Heart left ventricle (tissue), 16 donors: ENCODE results near the gene SLC26A1. TPM values are rescaled to one million over a fixed set of nuclear protein-coding genes. Genes with fewer than 3 reads are reported as not detected.
"Not testable (repeated sequence)": the region's sequence is repeated elsewhere in the genome, so short reads cannot be mapped to it uniquely, and the experiment has no call there.

Experiments used
- ATAC-seq, 4 donors: fragments of 200-7000 bp; cut with Tn5 transposase; one replicate each; pipeline ENCODE4 v1.9.1; 2020 to 2022; ENCODE audit warnings: moderate library complexity in 4 of 4, mild to moderate bottlenecking in 3 of 4, moderate number of reproducible peaks in 1 of 4
- DNase-seq, 5 donors: peaks; one replicate each; pipeline ENCODE4 v3.0.0-alpha.2; 2020
- H3K27ac ChIP-seq, 12 donors: fragments of 200-600 bp; sonication (generic) in 4 of 12; one replicate each; pipeline versions ENCODE4 v1.5.0 to v1.8.0; 2016 to 2022; ENCODE audit warnings: mild to moderate bottlenecking in 2 of 12
- H3K27me3 ChIP-seq, 9 donors: fragments of 200-600 bp; sonication (generic) in 2 of 9; one replicate each; pipeline versions ENCODE4 v1.5.1 to v1.8.0; 2016 to 2022; ENCODE audit warnings: mild to moderate bottlenecking in 3 of 9
- H3K36me3 ChIP-seq, 9 donors: fragments of 200-600 bp; sonication (generic) in 2 of 9; one replicate each; pipeline versions ENCODE4 v1.5.0 to v1.8.0; 2018 to 2022; ENCODE audit warnings: mild to moderate bottlenecking in 2 of 9
- H3K4me1 ChIP-seq, 12 donors: fragments of 200-600 bp; sonication (generic) in 4 of 12; one replicate each; pipeline versions ENCODE4 v1.5.0 to v1.8.0; 2016 to 2022; ENCODE audit warnings: mild to moderate bottlenecking in 3 of 12
- H3K4me3 ChIP-seq, 12 donors: fragments of 200-600 bp; sonication (generic) in 4 of 12; one replicate each; pipeline versions ENCODE4 v1.5.0 to v1.8.0; 2017 to 2022; ENCODE audit warnings: mild to moderate bottlenecking in 9 of 12, moderate library complexity in 4 of 12
- H3K9me3 ChIP-seq, 12 donors: fragments of 200-600 bp; sonication (generic) in 4 of 12; one replicate each; pipeline versions ENCODE4 v1.5.0 to v1.8.0; 2016 to 2022; ENCODE audit warnings: mild to moderate bottlenecking in 1 of 12
- POLR2A ChIP-seq, 2 donors: fragments of 450-650 bp; IDR thresholded peaks; one replicate each; pipeline ENCODE4 v1.6.1; 2017; ENCODE audit warnings: antibody characterized with exemption in 2 of 2, mild to moderate bottlenecking in 2 of 2, moderate library complexity in 2 of 2
- WGBS, 4 donors: extraction: QIAGEN DNeasy Blood & Tissue Kit in 2 of 4; methylation state at CpG; one replicate each; pipeline versions ENCODE4 v1.1.5 to v1.1.7; 2013 to 2018; 5-methylcytosine and 5-hydroxymethylcytosine counted together
- intact Hi-C, 10 donors: fragments of 100-400 bp; cut with DNase I; formaldehyde crosslinking; loops; one replicate each; pipeline versions ENCODE4 v1.11.1 to v1.14.2; 2022
- polyA plus RNA-seq, 2 donors: library from polyadenylated mRNA; stranded (reverse); fragments of 200-250 nt; gene quantifications; one replicate each; pipeline ENCODE4 v1.2.3, GENCODE V29; 2013
- total RNA-seq, 9 donors: library from RNA; depleted of rRNA in 2 of 9; stranded (reverse); fragments of >200 nt in 2 of 9; fragmentation: NEBNext Ultra II Directional in 3 of 9; extraction: Animal tissue kit (Norgen Biotek cat#: 25700) in 3 of 9; gene quantifications; one replicate each; pipeline versions ENCODE4 v1.1.0 to v1.2.4, GENCODE V29; 2016 to 2023
- TF ChIP-seq, protein P1 (sequence below), 12 donors: fragments of 200-600 bp; sonication (generic) in 4 of 12; IDR thresholded peaks; one replicate each; pipeline versions ENCODE4 v1.5.0 to v1.8.0; 2018 to 2022; ENCODE audit warnings: antibody characterized with exemption in 12 of 12, mild to moderate bottlenecking in 5 of 12
- donor health status: ischemic (EF 13 %, LVEDD 7.1; RV severe dilation, severe dysfunction).
- donor health status: healthy with polysubstance abuse.
- donor health status: DM: no; HTN: yes; CAD: no.
- donor health status: DM: no; HTN: no; CAD: no.
- donor health status: ischemic (EF 25% LVEDD 6.9; RV normal size, moderate dysfunction).
- donor health status: ischemic (EF 25% LVEDD 5.7; RV mildly dilated, moderate dysfunction).
- donor health status: healthy.
- donor health status: DM: yes; HTN: yes; CAD: no.
- donor health status: ischemic (EF 35%, LVEDD 5.7; RV mildly dilated, moderate dysfunction).
- donor health status: nonischemic (EF 11% LVEDD 7.7; RV severe dilation, severe dysfunction).
- donor health status: DM: yes; HTN: yes; CAD: no.
- donor health status: PGD.
- donor health status: ischemic (EF 29% LVEDD 5.4; RV normal size, mild dysfunction).
- donor health status: nonischemic (EF 23%, LVEDD 6.1; RV moderate dilation, normal function).

The SLC26A1 gene
- total and polyA plus RNA-seq, 11 donors = 0.03 to 0.27 (median 0.25) TPM; not detected in 5

GRCh38 chr4:946517-947471 lies 46.4 kb downstream of the SLC26A1 start:
- Histone ChIP-seq H3K27me3 (no peaks in the 10 kb centered on the region), H3K27ac (no peak overlapping the region), H3K4me3 (no peak overlapping the region), H3K36me3 (peaks cover 0 to 17% (median 7%) of the 10 kb centered on the region in 9 donors), H3K9me3 (no peaks in the 10 kb centered on the region), H3K4me1 (peaks cover 0 to 18% (median 0%) of the 10 kb centered on the region in 12 donors)
- TF ChIP-seq, protein P1, sequence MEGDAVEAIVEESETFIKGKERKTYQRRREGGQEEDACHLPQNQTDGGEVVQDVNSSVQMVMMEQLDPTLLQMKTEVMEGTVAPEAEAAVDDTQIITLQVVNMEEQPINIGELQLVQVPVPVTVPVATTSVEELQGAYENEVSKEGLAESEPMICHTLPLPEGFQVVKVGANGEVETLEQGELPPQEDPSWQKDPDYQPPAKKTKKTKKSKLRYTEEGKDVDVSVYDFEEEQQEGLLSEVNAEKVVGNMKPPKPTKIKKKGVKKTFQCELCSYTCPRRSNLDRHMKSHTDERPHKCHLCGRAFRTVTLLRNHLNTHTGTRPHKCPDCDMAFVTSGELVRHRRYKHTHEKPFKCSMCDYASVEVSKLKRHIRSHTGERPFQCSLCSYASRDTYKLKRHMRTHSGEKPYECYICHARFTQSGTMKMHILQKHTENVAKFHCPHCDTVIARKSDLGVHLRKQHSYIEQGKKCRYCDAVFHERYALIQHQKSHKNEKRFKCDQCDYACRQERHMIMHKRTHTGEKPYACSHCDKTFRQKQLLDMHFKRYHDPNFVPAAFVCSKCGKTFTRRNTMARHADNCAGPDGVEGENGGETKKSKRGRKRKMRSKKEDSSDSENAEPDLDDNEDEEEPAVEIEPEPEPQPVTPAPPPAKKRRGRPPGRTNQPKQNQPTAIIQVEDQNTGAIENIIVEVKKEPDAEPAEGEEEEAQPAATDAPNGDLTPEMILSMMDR (IDR thresholded peaks at IDR 0.05) = no peak
- TF ChIP-seq POLR2A (IDR thresholded peaks at IDR 0.05) = no peak
- 62 to 82% (median 65%) methylated on average over 40 to 62 of the region's 62 CpGs for WGBS, 4 donors
- DNase-seq (peak in 1 of 5 donors; percentile 14), ATAC-seq (no peak)
- intact Hi-C loops = no loop called here

DNA sequence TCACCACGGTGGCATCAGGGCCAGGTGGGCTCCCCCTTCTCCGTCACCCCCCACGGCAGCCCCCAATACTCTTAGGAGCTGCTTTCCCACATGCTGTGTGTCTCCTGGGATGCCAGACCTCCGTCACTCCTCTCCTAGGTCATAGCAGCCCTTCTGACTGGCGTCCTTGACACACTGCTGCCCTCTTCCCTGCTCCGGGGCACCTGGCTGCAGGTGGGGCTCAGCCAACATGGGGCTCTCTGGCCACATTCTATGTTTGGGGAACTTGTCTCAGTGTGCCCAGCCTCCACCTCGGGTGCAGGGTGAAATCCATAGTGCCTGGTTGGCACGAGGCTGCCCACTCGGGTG lies 47.1 kb downstream of the SLC26A1 start:
- intact Hi-C loops = no loop called here
- Histone ChIP-seq H3K36me3 (peaks cover 0 to 11% (median 3%) of the 10 kb centered on the region in 9 donors), H3K9me3 (no peaks in the 10 kb centered on the region), H3K27me3 (no peaks in the 10 kb centered on the region), H3K4me1 (peaks cover 0 to 18% (median 0%) of the 10 kb centered on the region in 12 donors), H3K4me3 (no peak overlapping the region), H3K27ac (no peak overlapping the region)
- ATAC-seq = no peak
- no peak for DNase-seq
- TF ChIP-seq, protein P1 (IDR thresholded peaks at IDR 0.05) = no peak
- TF ChIP-seq POLR2A (IDR thresholded peaks at IDR 0.05) = no peak
- whole genome bisulfite sequencing, 4 donors = 78 to 84% (median 81%) methylated on average over 7 to 9 of the region's 9 CpGs

DNA sequence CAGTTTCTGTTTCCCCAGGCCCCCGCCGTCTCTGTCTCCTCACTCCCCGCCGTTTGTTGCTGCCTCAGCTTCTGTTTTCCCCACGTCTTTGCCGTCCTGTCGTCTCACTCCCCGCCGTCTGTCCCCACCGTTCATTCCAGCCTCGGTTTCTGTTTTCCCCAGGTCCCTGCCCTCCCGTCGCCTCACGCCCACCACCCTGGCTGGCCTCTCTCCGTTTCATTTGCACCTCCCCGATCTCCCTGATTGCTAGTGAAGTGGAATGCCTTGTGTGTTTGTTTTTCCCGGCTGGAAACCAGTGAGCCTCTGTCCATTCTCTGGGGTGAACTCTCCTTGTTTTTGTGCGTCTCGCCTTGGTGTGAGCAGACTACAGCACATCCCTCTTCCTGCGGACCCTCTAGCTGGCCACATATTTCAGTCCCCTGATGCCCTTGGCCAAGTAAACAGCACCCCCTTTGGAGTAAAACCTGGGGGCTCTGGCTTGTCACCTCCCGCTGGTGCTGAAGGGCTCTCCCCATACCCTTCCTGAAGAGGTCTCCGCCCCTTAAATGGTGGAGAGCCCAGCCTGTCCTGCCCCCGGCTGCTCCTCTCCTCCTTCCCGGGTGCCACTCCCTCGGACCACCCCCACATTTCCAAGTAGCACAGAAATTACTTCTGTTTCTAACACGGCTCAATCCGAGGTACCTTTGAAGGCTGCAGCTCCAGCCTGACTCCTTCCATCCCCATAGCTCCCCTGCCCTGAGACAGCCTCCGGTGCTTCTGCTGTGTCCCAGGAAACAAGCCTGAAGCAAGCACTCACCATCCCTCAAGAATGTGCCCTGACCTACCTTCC lies 47.7 kb downstream of the SLC26A1 start:
- 61 to 72% (median 68%) methylated on average over 28 of the region's 28 CpGs for WGBS, 4 donors

DNA sequence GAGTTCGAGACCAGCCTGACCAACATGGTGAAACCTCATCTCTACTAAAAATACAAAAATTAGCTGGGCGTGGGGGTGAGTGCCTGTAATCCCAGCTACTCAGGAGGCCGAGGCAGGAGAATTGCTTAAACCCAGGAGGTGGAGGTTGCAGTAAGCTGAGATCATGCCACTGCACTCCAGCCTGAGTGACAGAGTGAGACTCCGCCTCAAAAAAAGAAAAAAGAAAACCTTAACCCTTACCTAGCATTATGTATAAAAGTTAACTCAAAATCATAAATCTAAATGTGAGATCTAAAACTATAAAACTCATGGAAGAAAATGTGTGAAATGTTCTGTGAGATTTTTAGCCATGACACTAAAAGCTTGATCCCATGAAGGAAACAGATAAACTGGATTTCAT lies 53.7 kb downstream of the SLC26A1 start:
- not testable (repeated sequence) for H3K27ac ChIP-seq, ATAC-seq, H3K4me3 ChIP-seq, H3K9me3 ChIP-seq, DNase-seq, H3K27me3 ChIP-seq
- H3K4me1 ChIP-seq = peaks cover 0 to 15% (median 0%) of the 10 kb centered on the region in 12 donors
- 86 to 88% (median 87%) methylated on average over 4 of the region's 4 CpGs for WGBS, 4 donors
- intact Hi-C loops = loop anchor here in 1 of 10 donors (10.0 kb wide), 1 partner anchor 155 kb away; no protein-coding TSS in a partner anchor
- peaks cover 0 to 11% (median 3%) of the 10 kb centered on the region in 9 donors for H3K36me3 ChIP-seq

More for the DNA sequence above, 47.7 kb downstream of the SLC26A1 start:
- TF ChIP-seq, protein P1 (IDR thresholded peaks at IDR 0.05) = no peak
- TF ChIP-seq POLR2A (IDR thresholded peaks at IDR 0.05) = no peak
- peak in 1 of 5 donors; percentile 20 for DNase-seq
- intact Hi-C loops = no loop called here
- H3K27ac ChIP-seq = no peak overlapping the region
- peaks cover 0 to 11% (median 3%) of the 10 kb centered on the region in 9 donors for H3K36me3 ChIP-seq
- H3K9me3 ChIP-seq = no peaks in the 10 kb centered on the region
- no peak overlapping the region for H3K4me3 ChIP-seq
- H3K27me3 ChIP-seq = no peaks in the 10 kb centered on the region
- no peak for ATAC-seq
- H3K4me1 ChIP-seq = peaks cover 0 to 18% (median 0%) of the 10 kb centered on the region in 12 donors

Other genes starting within 250 kb of the SLC26A1 start
- gene CPLX1, start 167.3 kb downstream of the SLC26A1 start, total RNA-seq = 1 to 10 TPM in 7 of 9 donors, under 1 TPM in 2; 0.75 to 7.0 (median 3.3) TPM
- gene CPLX1, start 167.3 kb downstream of the SLC26A1 start, polyA plus RNA-seq = 1 to 10 TPM; 1.5 to 5.9 TPM
- gene GAK, start 61.1 kb downstream of the SLC26A1 start, total RNA-seq = 10 to 100 TPM; 22.8 to 55.1 (median 32.5) TPM
- gene GAK, start 61.1 kb downstream of the SLC26A1 start, polyA plus RNA-seq = 10 to 100 TPM; 51.8 to 52.3 TPM
- gene TMEM175, start 60.9 kb downstream of the SLC26A1 start, total RNA-seq = 10 to 100 TPM; 16.6 to 34.6 (median 20.1) TPM
- 10 to 100 TPM; 14.2 to 28.8 TPM for gene TMEM175, start 60.9 kb downstream of the SLC26A1 start, polyA plus RNA-seq
- gene DGKQ, start 19.8 kb downstream of the SLC26A1 start, total RNA-seq = 1 to 10 TPM; 3.2 to 7.3 (median 4.4) TPM
- 1 to 10 TPM; 2.6 to 3.7 TPM for gene DGKQ, start 19.8 kb downstream of the SLC26A1 start, polyA plus RNA-seq
- gene IDUA, start 6.4 kb downstream of the SLC26A1 start, total RNA-seq = 10 to 100 TPM in 3 of 9 donors, 1 to 10 TPM in 6; 5.0 to 17.4 (median 6.9) TPM
- 1 to 10 TPM; 3.2 to 6.8 TPM for gene IDUA, start 6.4 kb downstream of the SLC26A1 start, polyA plus RNA-seq
- 10 to 100 TPM; 23.6 to 90.7 (median 30.6) TPM for gene FGFRL1, start 18.2 kb upstream of the SLC26A1 start, total RNA-seq
- 10 to 100 TPM; 26.9 to 47.1 TPM for gene FGFRL1, start 18.2 kb upstream of the SLC26A1 start, polyA plus RNA-seq
- 1 to 10 TPM in 1 of 9 donors, under 1 TPM in 4, not detected in 4; 0.25 to 1.6 (median 0.43) TPM for gene RNF212, start 120.2 kb upstream of the SLC26A1 start, total RNA-seq
- gene RNF212, start 120.2 kb upstream of the SLC26A1 start, polyA plus RNA-seq = under 1 TPM; 0.62 to 0.65 TPM
- 10 to 100 TPM in 7 of 9 donors, 1 to 10 TPM in 2; 8.8 to 36.3 (median 13.7) TPM for gene SPON2, start 179.2 kb upstream of the SLC26A1 start, total RNA-seq
- 10 to 100 TPM in 1 of 2 donors, 1 to 10 TPM in 1; 7.8 to 31.2 TPM for gene SPON2, start 179.2 kb upstream of the SLC26A1 start, polyA plus RNA-seq